H1 (cell line): ENCODE measurements around the gene RESF1. TPM values are rescaled to one million over a fixed set of nuclear protein-coding genes. Genes with fewer than 3 reads are reported as not detected.
A peak's percentile ranks its signal among the peaks of the same experiment; 100 is the strongest.

Source experiments
- BCL11A ChIP-seq, 2 experiments: IDR thresholded peaks; one replicate each; pipeline ENCODE4 v1.6.1; 2011; ENCODE audit warnings: low read depth in 2 of 2, low read length in 2 of 2, mild to moderate bottlenecking in 2 of 2
- BRCA1 ChIP-seq: IDR thresholded peaks from 2 replicates; pipeline ENCODE4 v1.6.1; 2012; ENCODE audit warnings: low read depth, low read length, improper control_type of control experiment
- CBX5 ChIP-seq: fragments of 300-800, 300-1000 bp; sonication (generic); IDR thresholded peaks from 2 replicates; pipeline ENCODE4 v1.7.1; 2016; ENCODE audit warnings: antibody characterized with exemption, low read length, low read depth
- CBX8 ChIP-seq: fragments of 300-800, 300-1000 bp; sonication (generic); IDR thresholded peaks from 2 replicates; pipeline ENCODE4 v1.7.1; 2016; ENCODE audit warnings: low read depth, low read length, borderline replicate concordance
- CTBP2 ChIP-seq: IDR thresholded peaks from 2 replicates; pipeline ENCODE4 v1.7.0; 2011; ENCODE audit warnings: borderline replicate concordance, mild to moderate bottlenecking, moderate library complexity, mixed read lengths, low read length; ENCODE audit not compliant: insufficient read depth, insufficient read length
- HDAC2 ChIP-seq, 2 experiments: fragments of 300-600 bp in 1 of 2; sonication (generic) in 1 of 2; IDR thresholded peaks; 2 replicates each; pipeline ENCODE4 v1.6.1; 2011 to 2012; ENCODE audit warnings: low read depth in 2 of 2, low read length in 2 of 2, mild to moderate bottlenecking in 2 of 2, moderate library complexity in 2 of 2, borderline replicate concordance in 1 of 2, inconsistent platforms in 1 of 2
- HDAC6 ChIP-seq: IDR thresholded peaks from one replicate; pipeline ENCODE4 v1.7.1; 2012; ENCODE audit warnings: low read depth, mild to moderate bottlenecking, inconsistent platforms, low read length, moderate library complexity
- JUN ChIP-seq: IDR thresholded peaks from 2 replicates; pipeline ENCODE4 v1.6.1; 2011; ENCODE audit warnings: low read depth, mild to moderate bottlenecking, improper control_type of control experiment, low read length
- KDM1A ChIP-seq: fragments of 200-600, 300-600 bp; sonication (generic); IDR thresholded peaks from 2 replicates; pipeline ENCODE4 v1.7.1; 2016; ENCODE audit warnings: mild to moderate bottlenecking, low read length, borderline replicate concordance
- KDM5A ChIP-seq: fragments of 200-600 bp; IDR thresholded peaks from 2 replicates; pipeline ENCODE4 v1.7.1; 2012; ENCODE audit warnings: mild to moderate bottlenecking, low read length, inconsistent platforms, mixed read lengths
- MAFK ChIP-seq: IDR thresholded peaks from 2 replicates; pipeline ENCODE4 v1.6.1; 2012; ENCODE audit warnings: low read depth, mild to moderate bottlenecking, improper control_type of control experiment, low read length
- NANOG ChIP-seq: IDR thresholded peaks from 2 replicates; pipeline ENCODE4 v1.6.1; 2011; ENCODE audit warnings: low read length, low read depth, mild to moderate bottlenecking, inconsistent platforms; ENCODE audit not compliant: insufficient read depth, poor library complexity, severe bottlenecking
- NRF1 ChIP-seq: IDR thresholded peaks from 2 replicates; pipeline ENCODE4 v1.6.1; 2011; ENCODE audit warnings: mild to moderate bottlenecking, low read depth, low read length, improper control_type of control experiment
- PHF8 ChIP-seq: fragments of 200-600 bp; sonication (generic); conservative IDR thresholded peaks from 2 replicates; pipeline ENCODE4 v1.7.1; 2012; ENCODE audit warnings: low read depth, mild to moderate bottlenecking, inconsistent platforms, low read length, moderate library complexity
- POLR2A ChIP-seq, 2 experiments: IDR thresholded peaks; 1 replicate in 1 of 2; 2 replicates in 1 of 2; pipeline ENCODE4 v1.6.1; 2011; ENCODE audit warnings: low read depth in 2 of 2, low read length in 2 of 2, mild to moderate bottlenecking in 2 of 2; ENCODE audit errors: control extremely low read depth in 1 of 2
- POU5F1 ChIP-seq: IDR thresholded peaks from 2 replicates; pipeline ENCODE4 v1.6.1; 2011; ENCODE audit warnings: low read depth, mild to moderate bottlenecking, low read length, moderate library complexity
- SIN3A ChIP-seq, 2 experiments: IDR thresholded peaks in 1 of 2; conservative IDR thresholded peaks in 1 of 2; 2 replicates each; pipeline ENCODE4 v1.6.1; 2011 to 2012; ENCODE audit warnings: low read length in 2 of 2, improper control_type of control experiment in 1 of 2, low read depth in 1 of 2, mild to moderate bottlenecking in 1 of 2
- SIX5 ChIP-seq: IDR thresholded peaks from 2 replicates; pipeline ENCODE4 v1.6.1; 2011; ENCODE audit warnings: mild to moderate bottlenecking, low read depth, low read length
- SP1 ChIP-seq: IDR thresholded peaks from 2 replicates; pipeline ENCODE4 v1.6.1; 2011; ENCODE audit warnings: low read depth, low read length
- TBP ChIP-seq: IDR thresholded peaks from 2 replicates; pipeline ENCODE4 v1.6.1; 2011; ENCODE audit warnings: low read depth, low read length, improper control_type of control experiment
- TCF12 ChIP-seq: IDR thresholded peaks from 2 replicates; pipeline ENCODE4 v1.6.1; 2011; ENCODE audit warnings: low read depth, mild to moderate bottlenecking, low read length
- TEAD4 ChIP-seq: IDR thresholded peaks from 2 replicates; pipeline ENCODE4 v1.6.1; 2012; ENCODE audit warnings: low read depth, low read length, inconsistent platforms, mixed read lengths
- ZNF274 ChIP-seq: IDR thresholded peaks from 2 replicates; pipeline ENCODE4 v1.7.0; 2012; ENCODE audit warnings: low read length, borderline replicate concordance; ENCODE audit errors: extremely low read depth
- polyA plus RNA-seq, 7 experiments: library from polyadenylated mRNA; depleted of rRNA in 3 of 7; stranded (reverse) in 5 of 7; unstranded in 2 of 7; fragments of >200 nt in 5 of 7; fragments of 200-250 nt in 2 of 7; gene quantifications; 1 replicate in 5 of 7; 2 replicates in 1 of 7; 4 replicates in 1 of 7; pipeline versions ENCODE4 v1.2.1 to v1.2.3, GENCODE V29; 2011 to 2013; ENCODE audit warnings: missing spikeins in 2 of 7, mixed read lengths in 2 of 7
- total RNA-seq: library from RNA; stranded (reverse); fragmentation: NEBNext Ultra II Directional; extraction: Animal tissue kit (Norgen Biotek cat#: 25700); gene quantifications from 2 replicates; pipeline ENCODE4 v1.2.1, GENCODE V29; 2021
- TF ChIP-seq, protein P1 (sequence below): IDR thresholded peaks from 2 replicates; pipeline ENCODE4 v1.6.1; 2012; ENCODE audit warnings: low read length, inconsistent platforms

Gene RESF1
- total and polyA plus RNA-seq, 2 of the 8 experiments (the other 6 are each of a cell fraction or from before 2014, with no cell fraction given) = 64.3 to 128 TPM

DNA sequence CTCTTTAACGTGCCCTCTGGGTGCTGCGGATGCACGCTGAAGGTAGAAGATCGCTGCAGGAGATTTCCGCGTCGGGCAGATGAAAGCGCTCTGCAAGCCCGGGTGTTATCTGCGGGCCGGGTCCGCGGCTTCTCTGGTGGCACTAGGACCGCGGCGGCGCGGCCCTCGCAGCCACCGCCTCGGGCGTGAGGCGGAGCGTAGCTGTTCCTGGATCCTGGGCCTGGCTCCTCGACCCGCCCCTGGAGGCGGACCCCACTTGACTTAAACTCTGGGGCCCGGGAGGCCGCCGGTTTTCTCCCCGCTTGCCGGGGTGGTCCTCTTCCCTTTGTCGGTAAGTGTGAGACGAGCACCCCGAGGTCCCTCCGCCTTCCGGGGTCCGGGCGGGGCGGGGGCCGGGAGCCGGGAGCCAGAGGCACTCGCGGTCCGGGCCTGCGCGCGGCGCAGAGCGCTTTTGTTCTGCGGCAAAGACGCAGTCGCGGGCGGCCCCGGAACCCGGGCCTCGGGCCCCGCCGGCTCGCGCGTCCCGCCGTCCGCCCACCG, at the start of gene RESF1 (continued):
- TF ChIP-seq JUN = no peak
- no peak for TF ChIP-seq MAFK
- no peak for TF ChIP-seq BCL11A (IDR thresholded peaks at IDR 0.05; ENCODE audit: low read depth in 2 of 2, low read length in 2 of 2)
- TF ChIP-seq SIN3A (conservative IDR thresholded peaks at IDR 0.05 in 1 of 2, IDR thresholded peaks at IDR 0.05 in 1 of 2; ENCODE audit: low read depth in 1 of 2, low read length in 2 of 2) = peak; percentile 13 to 31; a peak in 1 of 4 replicates
- peak; percentile 79; the same call in 1 of the 2 replicates for TF ChIP-seq TBP
- no peak for TF ChIP-seq TCF12
- no peak for TF ChIP-seq KDM5A
- no peak for TF ChIP-seq SIX5
- no peak for TF ChIP-seq NANOG
- TF ChIP-seq CBX8 = no peak
- no peak for TF ChIP-seq NRF1
- peak in 1 of 2 experiments; percentile 84; a peak in 2 of 3 replicates for TF ChIP-seq POLR2A (IDR thresholded peaks at IDR 0.05; ENCODE audit: control extremely low read depth in 1 of 2, low read depth in 2 of 2, low read length in 2 of 2)
- TF ChIP-seq ZNF274 = no peak
- no peak for TF ChIP-seq KDM1A
- TF ChIP-seq, protein P1, sequence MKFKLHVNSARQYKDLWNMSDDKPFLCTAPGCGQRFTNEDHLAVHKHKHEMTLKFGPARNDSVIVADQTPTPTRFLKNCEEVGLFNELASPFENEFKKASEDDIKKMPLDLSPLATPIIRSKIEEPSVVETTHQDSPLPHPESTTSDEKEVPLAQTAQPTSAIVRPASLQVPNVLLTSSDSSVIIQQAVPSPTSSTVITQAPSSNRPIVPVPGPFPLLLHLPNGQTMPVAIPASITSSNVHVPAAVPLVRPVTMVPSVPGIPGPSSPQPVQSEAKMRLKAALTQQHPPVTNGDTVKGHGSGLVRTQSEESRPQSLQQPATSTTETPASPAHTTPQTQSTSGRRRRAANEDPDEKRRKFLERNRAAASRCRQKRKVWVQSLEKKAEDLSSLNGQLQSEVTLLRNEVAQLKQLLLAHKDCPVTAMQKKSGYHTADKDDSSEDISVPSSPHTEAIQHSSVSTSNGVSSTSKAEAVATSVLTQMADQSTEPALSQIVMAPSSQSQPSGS = no peak
- TF ChIP-seq HDAC6 = no peak
- peak; percentile 69 for TF ChIP-seq CTBP2
- no peak for TF ChIP-seq CBX5
- TF ChIP-seq SP1 = 0 out of 2 replicates have a peak, but pooled peaks have one; percentile 37
- peak; percentile 61; the same call in 1 of the 2 replicates for TF ChIP-seq PHF8
- TF ChIP-seq BRCA1 = no peak
- TF ChIP-seq POU5F1 = no peak
- no peak for TF ChIP-seq TEAD4
- no peak; a peak in 1 of 4 replicates for TF ChIP-seq HDAC2 (IDR thresholded peaks at IDR 0.05; ENCODE audit: borderline replicate concordance in 1 of 2, low read depth in 2 of 2, low read length in 2 of 2)
